ENCODE data around the gene CHST12.
A peak's percentile ranks its signal among the peaks of the same experiment; 100 is the strongest.
"Not testable (repeated sequence)": the region's sequence is repeated elsewhere in the genome, so short reads cannot be mapped to it uniquely, and the experiment has no call there.

Gene CHST12

GRCh38 chr7:2379161-2379560, 24.2 kb upstream of the CHST12 start:
- no peak for DNase-seq

GRCh38 chr7:2379821-2380450, 23.5 kb upstream of the CHST12 start:
- no peak for DNase-seq

- no peak for DNase-seq
Measured at GRCh38 chr7:2380461-2380860, 22.9 kb upstream of the CHST12 start.

GRCh38 chr7:2381227-2381626, 22.2 kb upstream of the CHST12 start:
- DNase-seq = no peak

GRCh38 chr7:2381881-2382509, 21.4 kb upstream of the CHST12 start:
- DNase-seq = no peak

- DNase-seq = no peak
Measured at GRCh38 chr7:2383543-2384274, 19.7 kb upstream of the CHST12 start.

- no peak for DNase-seq
Measured at GRCh38 chr7:2384354-2385243, 18.8 kb upstream of the CHST12 start.

GRCh38 chr7:2386122-2386521, 17.3 kb upstream of the CHST12 start:
- peak; percentile 57 for DNase-seq

- peak; percentile 50 for DNase-seq
Measured at GRCh38 chr7:2386964-2387669, 16.3 kb upstream of the CHST12 start.

GRCh38 chr7:2387897-2388636, 15.3 kb upstream of the CHST12 start:
- DNase-seq = peak; percentile 87

- DNase-seq = no peak
Measured at GRCh38 chr7:2388637-2388954, 14.8 kb upstream of the CHST12 start.

GRCh38 chr7:2390020-2390816, 13.2 kb upstream of the CHST12 start:
- not testable (repeated sequence) for DNase-seq

- no peak for DNase-seq
Measured at GRCh38 chr7:2393706-2394105, 9.7 kb upstream of the CHST12 start.

GRCh38 chr7:2394566-2395082, 8.8 kb upstream of the CHST12 start:
- no peak for DNase-seq

- no peak for DNase-seq
Measured at GRCh38 chr7:2398506-2398905, 4.9 kb upstream of the CHST12 start.

- DNase-seq = peak; percentile 49
Measured at GRCh38 chr7:2399848-2400587, 3.4 kb upstream of the CHST12 start.

GRCh38 chr7:2402687-2403013, 761 bp upstream of the CHST12 start:
- DNase-seq = no peak

GRCh38 chr7:2403718-2404648, 572 bp downstream of the CHST12 start:
- DNase-seq = peak; percentile 65

GRCh38 chr7:2404714-2405119, 1.3 kb downstream of the CHST12 start:
- no peak for DNase-seq

All from NCI-H69 (cell line).